ENCODE measurements around the gene RSU1. TPM values are rescaled to one million over a fixed set of nuclear protein-coding genes. Genes with fewer than 3 reads are reported as not detected.
A peak's percentile ranks its signal among the peaks of the same experiment; 100 is the strongest.

The RSU1 gene
- total and polyA plus RNA-seq, 2 of the 13 experiments (the other 11 are each of a cell fraction or from before 2014, with no cell fraction given) = 32.3 to 35.1 TPM

DNA sequence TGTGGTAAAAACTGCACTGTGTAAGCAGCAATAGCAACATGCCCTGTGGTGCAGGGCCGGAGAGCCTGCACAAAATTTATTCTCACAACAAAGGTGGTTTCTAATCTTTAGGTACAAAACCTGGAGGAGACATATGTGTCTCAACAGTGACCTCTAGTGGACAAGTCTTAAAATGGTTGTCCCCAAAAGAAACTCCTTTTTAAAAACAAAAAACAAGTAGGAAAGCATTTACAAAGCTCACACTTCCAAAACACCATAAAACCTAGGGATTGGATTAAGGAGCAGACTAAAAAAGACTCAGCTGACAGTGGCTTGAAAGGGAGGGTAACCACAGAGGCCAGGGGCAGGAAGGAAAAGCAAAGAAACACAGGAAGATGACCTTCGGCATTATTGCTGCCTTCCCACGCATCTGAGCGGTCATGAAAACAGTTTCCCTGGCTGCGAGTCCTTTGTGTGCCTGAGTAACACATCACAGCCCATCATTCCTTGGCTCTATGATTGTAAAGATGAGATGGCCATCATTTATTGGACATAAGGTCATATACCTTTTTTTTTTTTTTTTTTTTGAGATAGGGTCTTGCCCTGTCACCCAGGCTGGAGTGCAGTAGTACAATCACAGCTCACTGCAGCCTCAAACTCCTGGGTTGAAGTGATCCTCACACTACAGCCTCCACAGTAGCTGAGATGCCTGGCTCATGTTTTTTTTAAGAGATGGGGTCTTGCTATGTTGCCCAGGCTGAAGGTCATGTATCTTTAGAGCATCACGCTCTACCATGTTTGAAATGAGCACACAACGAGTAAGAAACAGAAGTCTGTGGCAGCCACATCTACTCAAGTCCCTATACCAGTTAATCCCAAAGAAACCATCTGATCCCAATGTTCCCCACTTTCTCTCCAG, 39.5 kb downstream of the RSU1 start (continued):
- TF ChIP-seq RAD21 (CRISPR knock-in tag; IDR thresholded peaks at IDR 0.05) (peak; percentile 25; the same call in 1 of the 2 replicates), NAIF1 (CRISPR knock-in tag; IDR thresholded peaks at IDR 0.05; ENCODE audit: borderline replicate concordance) (no peak), CREB3 (CRISPR knock-in tag; IDR thresholded peaks at IDR 0.05) (no peak)

- Histone ChIP-seq H3K27ac (ENCODE audit: extremely low read length, insufficient read depth, low read length) (no peak overlapping the region), H3K4me2 (ENCODE audit: low read depth, low read length) (no peak overlapping the region), H3K9ac (ENCODE audit: insufficient read depth, low read depth, low read length) (no peak overlapping the region), H2AFZ (ENCODE audit: low read length) (no peak overlapping the region), H3K36me3 (replicated peaks in 1 of 2; ENCODE audit: control insufficient read depth in 1 of 2, insufficient read depth in 2 of 2, low read length in 2 of 2) (no peaks in the 10 kb centered on the region; a peak in 1 of 5 replicates), H4K20me1 (ENCODE audit: insufficient read depth, low read length) (no peaks in the 10 kb centered on the region), H3K9me3 (ENCODE audit: low read length) (no peaks in the 10 kb centered on the region), H3K4me3 (replicated peaks in 1 of 3; ENCODE audit: insufficient read depth in 1 of 3, low read depth in 2 of 3, low read length in 3 of 3) (no peak overlapping the region), H3K27me3 (ENCODE audit: control insufficient read depth in 1 of 2, insufficient read depth in 2 of 2, low read length in 2 of 2) (no peaks in the 10 kb centered on the region), H3K4me1 (ENCODE audit: insufficient read depth, low read length) (0 out of 2 replicates have a peak, but pooled peaks cover 6% of the 10 kb centered on the region), H3K79me2 (ENCODE audit: insufficient read depth, low read length) (no peaks in the 10 kb centered on the region)
- intact Hi-C loops (cut with micrococcal nuclease; ENCODE audit: unreplicated experiment) (loop anchor here (1.0 kb wide), 1 partner anchor 898 kb away; no protein-coding TSS in a partner anchor), in situ Hi-C loops (cut with HindIII; ENCODE audit: extremely low pct_ligation_motif_present, low pct_unique_long_range_greater_than_20kb) (loop anchor here (25.0 kb wide), 2 partner anchors 665 to 890 kb away; no protein-coding TSS in a partner anchor)
- ATAC-seq = no peak
- 77% methylated on average over 3 of the region's 3 CpGs for WGBS (ENCODE audit: low lambda C conversion rate)
- ChIA-PET POLR2A (no interaction called here), CTCF (ENCODE audit: low intra/inter-chr PET ratio, low total read pairs) (interaction anchor here (1.8 kb wide), 2 partner anchors 874 to 898 kb away, joined by 5 to 9 read pairs; no protein-coding TSS in a partner anchor)
- DNase-seq (ENCODE audit: low spot score) = no peak
- no peak for FAIRE-seq
- no TSS peak for BruUV-seq (replicated peaks)
- TF ChIP-seq, protein P1, sequence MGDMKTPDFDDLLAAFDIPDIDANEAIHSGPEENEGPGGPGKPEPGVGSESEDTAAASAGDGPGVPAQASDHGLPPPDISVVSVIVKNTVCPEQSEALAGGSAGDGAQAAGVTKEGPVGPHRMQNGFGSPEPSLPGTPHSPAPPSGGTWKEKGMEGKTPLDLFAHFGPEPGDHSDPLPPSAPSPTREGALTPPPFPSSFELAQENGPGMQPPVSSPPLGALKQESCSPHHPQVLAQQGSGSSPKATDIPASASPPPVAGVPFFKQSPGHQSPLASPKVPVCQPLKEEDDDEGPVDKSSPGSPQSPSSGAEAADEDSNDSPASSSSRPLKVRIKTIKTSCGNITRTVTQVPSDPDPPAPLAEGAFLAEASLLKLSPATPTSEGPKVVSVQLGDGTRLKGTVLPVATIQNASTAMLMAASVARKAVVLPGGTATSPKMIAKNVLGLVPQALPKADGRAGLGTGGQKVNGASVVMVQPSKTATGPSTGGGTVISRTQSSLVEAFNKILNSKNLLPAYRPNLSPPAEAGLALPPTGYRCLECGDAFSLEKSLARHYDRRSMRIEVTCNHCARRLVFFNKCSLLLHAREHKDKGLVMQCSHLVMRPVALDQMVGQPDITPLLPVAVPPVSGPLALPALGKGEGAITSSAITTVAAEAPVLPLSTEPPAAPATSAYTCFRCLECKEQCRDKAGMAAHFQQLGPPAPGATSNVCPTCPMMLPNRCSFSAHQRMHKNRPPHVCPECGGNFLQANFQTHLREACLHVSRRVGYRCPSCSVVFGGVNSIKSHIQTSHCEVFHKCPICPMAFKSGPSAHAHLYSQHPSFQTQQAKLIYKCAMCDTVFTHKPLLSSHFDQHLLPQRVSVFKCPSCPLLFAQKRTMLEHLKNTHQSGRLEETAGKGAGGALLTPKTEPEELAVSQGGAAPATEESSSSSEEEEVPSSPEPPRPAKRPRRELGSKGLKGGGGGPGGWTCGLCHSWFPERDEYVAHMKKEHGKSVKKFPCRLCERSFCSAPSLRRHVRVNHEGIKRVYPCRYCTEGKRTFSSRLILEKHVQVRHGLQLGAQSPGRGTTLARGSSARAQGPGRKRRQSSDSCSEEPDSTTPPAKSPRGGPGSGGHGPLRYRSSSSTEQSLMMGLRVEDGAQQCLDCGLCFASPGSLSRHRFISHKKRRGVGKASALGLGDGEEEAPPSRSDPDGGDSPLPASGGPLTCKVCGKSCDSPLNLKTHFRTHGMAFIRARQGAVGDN (CRISPR knock-in tag; IDR thresholded peaks at IDR 0.05) = no peak
- TF ChIP-seq PAXIP1 (CRISPR knock-in tag; conservative IDR thresholded peaks at IDR 0.05) (no peak), ZNF362 (CRISPR knock-in tag; IDR thresholded peaks at IDR 0.05; ENCODE audit: borderline replicate concordance) (no peak), SMC3 (IDR thresholded peaks at IDR 0.05; ENCODE audit: low read length) (no peak), NR2C2 (CRISPR knock-in tag; IDR thresholded peaks at IDR 0.05; ENCODE audit: borderline replicate concordance) (no peak)
These were observed 40.3 kb downstream of the RSU1 start for GRCh38 chr10:16776896-16777295.

Measured in HepG2 (cell line).